GM18858 (cell line): ENCODE results near the gene B4GALT5.

Experiments used
- ATAC-seq: cut with Tn5 transposase; IDR thresholded peaks from one replicate; pipeline ENCODE4 v1.9.1; 2021; ENCODE audit not compliant: unreplicated experiment

The B4GALT5 gene

DNA sequence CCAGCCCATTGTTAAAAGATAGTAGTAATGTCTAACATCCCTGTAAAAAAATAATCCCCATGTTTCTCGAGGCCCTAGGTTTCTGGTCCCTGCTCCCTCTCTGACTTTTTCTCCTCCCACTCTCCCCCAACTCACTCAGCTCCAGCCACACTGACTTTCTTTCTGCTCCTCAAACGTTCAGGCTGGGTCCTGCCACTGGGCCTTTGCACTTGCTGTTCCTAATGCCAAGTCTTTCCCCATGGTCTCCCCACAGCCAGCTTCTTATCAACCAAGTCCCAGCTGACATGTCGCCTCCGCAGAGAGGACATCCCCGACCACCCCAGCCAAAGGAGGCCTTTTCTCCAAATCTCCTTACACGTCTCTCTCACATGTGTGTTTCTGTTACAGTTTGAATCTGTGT is 123.9 kb downstream of the B4GALT5 start:
- no peak for ATAC-seq

DNA sequence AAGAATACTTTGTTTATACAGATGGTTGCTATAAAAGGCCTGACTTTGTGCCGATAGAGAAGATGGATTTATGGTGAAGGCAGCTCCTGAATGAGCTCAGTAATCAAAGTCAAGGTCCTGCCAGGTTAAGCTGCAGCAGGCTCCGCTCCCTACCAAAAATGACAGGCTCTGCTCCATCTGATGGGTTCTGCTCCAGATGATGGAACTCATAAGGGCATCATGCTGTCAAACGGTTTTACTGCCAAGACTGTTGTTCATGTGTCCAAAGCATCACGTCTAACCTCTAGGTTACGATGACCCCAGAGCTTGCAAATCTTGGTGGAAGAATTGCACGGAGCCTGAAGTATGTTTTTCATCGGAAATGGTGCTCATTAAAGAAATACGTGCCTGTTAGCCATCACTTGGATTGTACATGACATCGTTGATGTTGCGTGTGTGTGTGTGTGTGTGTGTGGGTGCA is 126.5 kb downstream of the B4GALT5 start:
- no peak for ATAC-seq

DNA sequence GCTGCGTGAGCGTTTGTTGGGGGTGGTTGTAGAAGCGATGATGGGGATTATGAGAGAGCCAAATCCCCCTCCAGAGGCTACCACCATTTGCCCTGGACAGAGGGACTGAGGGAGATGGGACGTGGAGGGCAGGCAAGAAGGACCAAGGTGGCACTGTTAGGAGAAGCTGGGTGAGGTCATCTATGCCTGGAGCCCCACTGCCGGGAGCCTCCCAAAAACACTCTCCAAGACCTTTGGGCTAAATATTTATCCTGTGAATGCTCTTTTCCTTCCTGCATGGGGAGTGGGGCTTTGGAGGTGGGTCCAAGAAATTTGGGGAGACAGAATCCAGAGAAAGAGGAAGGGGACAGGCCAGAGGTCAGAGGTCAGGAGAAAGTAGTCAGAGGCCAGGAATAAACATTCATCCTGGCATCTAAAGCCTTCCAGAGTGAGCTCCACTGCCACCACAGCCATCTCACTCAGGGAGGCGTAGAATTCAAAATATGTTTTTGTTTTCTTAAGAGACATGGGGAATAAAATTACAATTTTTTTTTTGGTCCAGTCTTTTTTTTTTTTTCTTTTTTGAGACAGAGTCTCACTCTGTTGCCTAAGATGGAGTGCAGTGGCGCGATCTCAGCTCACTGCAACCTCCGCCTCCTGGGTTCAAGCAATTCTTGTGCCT is 128.0 kb downstream of the B4GALT5 start:
- no peak for ATAC-seq

DNA sequence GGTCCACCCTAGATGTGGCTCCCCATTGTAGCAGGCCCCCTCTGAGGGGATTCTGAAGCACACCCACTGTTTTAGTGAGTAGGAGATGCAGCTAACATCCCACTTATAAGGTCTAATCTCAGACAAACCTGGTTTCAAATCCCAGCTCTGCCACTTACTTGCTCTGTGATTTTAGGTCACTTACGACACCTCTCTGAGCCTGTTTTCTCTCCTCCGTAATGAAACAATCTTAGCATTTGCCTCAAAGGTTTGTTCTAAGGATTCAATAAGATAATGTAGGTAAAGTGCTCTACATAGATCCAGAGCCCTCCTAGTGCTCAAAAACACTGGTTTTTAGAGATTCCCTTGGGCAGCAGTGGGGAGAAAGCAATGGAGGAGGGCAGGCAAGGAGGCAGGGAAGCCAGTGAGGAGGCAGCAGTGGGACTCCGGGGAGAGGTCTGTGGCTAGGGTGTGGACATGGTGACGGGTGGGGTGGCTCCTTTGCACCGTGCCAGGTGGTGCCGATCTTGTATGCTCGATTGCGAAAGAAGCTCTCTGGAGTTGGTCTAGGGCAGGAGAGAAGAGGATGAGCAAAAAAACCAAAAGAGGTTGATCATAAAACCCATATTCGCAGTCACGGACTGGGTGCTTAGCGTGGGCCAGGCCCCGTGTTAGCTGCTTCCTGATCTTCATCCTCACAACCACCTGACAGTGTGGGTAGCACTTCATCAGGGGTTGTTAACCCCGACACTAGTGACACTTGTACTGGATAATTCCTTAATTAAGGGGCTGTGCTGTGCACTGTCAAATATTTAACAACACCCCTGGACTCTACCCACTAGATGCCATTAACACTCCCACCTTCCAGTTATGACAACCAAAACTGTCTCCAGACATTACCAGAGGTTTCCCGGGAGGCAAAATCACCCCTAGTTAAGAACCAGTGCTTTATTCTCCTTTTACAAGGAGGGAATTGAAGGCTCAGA is 129.0 kb downstream of the B4GALT5 start:
- no peak for ATAC-seq

DNA sequence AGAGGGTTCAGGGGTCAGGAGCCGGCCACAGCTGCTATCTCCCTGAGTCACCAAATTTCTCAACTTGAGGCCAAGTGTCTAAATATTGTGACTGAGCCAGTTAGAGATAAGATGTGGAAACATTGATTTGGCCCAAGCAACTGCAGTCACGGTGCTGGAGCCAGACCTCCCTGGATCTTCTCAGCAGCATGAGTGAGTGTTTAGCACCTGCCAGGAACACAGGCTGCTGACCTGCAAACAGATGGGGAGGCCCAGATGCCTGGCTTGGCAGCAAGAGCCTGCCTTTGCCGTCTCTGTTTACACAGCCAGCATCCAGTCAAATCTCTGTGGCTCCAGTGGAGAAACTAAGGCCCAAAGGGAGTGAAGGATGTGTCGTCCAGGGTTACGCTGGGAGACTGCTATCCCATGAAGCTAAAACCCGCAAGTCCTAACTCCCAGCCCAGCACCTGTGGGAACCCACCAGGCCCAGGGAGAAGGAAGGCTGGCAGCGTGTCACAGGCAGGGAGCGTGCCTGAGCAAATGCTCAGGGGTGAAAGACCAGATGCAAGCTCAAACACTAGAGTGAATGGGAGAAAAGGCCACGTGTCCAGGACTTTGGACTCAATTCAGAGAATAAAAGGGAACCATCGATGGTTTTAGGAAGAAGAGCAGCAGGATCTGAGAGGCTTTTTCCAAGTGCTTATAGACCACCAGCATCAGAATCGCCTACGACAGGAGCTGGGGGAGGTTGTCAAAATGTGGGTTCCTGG is 129.8 kb downstream of the B4GALT5 start:
- no peak for ATAC-seq

DNA sequence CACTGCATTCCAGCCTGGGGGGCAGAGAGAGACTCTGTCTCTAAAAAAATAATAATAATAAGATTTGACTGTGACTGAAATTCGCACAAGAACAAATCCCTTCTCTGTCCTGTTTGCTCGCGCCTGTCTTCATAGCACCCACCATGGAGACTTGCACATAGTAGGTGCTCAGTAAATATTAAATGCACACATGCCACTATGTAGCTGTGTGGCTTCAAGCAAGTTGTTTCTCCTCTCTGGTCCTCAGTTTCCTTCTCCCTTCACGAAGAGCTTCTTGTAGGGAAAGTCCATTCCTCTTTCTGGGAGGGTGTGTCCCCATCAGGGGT is 130.4 kb downstream of the B4GALT5 start:
- no peak for ATAC-seq
